Measurements from ENCODE around the gene DUSP1.
"Not testable (repeated sequence)": the region's sequence is repeated elsewhere in the genome, so short reads cannot be mapped to it uniquely, and the experiment has no call there.

DUSP1 gene

DNA sequence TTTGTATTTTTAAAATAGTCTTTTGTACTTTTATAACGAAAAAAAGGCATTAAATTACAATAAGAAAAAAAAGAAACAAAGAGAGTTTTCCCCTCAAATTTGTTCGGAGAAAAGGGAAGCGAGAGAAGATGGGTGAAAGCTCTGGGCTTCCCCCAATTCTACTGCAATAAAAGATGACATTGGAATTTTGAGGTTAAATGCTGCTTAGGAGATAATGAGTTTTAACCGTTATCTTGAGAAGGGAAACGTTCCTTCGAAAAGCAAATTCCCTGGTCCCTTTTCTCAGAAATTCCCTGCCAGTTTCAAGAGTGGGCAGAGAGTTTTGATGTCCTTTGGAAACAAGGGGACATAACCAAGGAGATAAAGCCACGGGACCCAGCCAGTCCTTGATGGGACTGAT, 44.6 kb upstream of the DUSP1 start:
- TF ChIP-seq, protein P1, sequence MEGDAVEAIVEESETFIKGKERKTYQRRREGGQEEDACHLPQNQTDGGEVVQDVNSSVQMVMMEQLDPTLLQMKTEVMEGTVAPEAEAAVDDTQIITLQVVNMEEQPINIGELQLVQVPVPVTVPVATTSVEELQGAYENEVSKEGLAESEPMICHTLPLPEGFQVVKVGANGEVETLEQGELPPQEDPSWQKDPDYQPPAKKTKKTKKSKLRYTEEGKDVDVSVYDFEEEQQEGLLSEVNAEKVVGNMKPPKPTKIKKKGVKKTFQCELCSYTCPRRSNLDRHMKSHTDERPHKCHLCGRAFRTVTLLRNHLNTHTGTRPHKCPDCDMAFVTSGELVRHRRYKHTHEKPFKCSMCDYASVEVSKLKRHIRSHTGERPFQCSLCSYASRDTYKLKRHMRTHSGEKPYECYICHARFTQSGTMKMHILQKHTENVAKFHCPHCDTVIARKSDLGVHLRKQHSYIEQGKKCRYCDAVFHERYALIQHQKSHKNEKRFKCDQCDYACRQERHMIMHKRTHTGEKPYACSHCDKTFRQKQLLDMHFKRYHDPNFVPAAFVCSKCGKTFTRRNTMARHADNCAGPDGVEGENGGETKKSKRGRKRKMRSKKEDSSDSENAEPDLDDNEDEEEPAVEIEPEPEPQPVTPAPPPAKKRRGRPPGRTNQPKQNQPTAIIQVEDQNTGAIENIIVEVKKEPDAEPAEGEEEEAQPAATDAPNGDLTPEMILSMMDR (IDR thresholded peaks at IDR 0.05; ENCODE audit: low read depth, low read length) = no peak
- no peak for DNase-seq (ENCODE audit: extremely low read depth, low read depth)

GRCh38 chr5:172810996-172811395, 40.0 kb upstream of the DUSP1 start:
- DNase-seq (ENCODE audit: extremely low read depth, low read depth) = not testable (repeated sequence)

- TF ChIP-seq, protein P1 (IDR thresholded peaks at IDR 0.05; ENCODE audit: low read depth, low read length) = no peak
- DNase-seq (ENCODE audit: extremely low read depth, low read depth) = no peak
Observed at GRCh38 chr5:172809774-172810173, 38.8 kb upstream of the DUSP1 start.

DNA sequence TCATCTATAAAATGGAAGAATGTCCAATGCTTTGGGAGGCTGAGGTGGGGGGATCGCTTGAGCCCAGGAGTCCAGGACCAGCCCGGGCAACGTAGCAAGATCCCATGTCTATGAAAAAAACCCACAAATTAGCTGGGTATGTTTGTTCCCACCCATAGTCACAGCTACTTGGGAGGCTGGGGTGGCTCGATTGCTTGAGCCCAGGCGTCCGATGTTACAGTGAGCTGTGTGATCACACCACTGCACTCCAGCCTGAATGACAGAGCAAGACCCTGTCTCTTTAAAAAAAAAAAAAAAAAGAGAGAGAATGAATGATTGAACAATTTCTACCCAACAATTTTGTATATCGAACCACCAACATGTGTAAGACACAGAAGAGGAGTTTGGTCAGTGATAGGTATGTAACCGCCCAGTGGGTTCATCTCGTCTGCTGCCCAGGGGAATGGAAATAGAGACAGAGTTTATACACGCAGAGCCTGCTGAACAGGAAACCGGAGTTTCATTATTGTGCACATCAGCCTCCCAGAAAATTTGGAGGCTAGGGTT, 36.8 kb upstream of the DUSP1 start:
- DNase-seq (ENCODE audit: extremely low read depth, low read depth) = no peak
- TF ChIP-seq, protein P1 (IDR thresholded peaks at IDR 0.05; ENCODE audit: low read depth, low read length) = no peak

GRCh38 chr5:172806897-172807672, 36.1 kb upstream of the DUSP1 start:
- TF ChIP-seq, protein P1 (IDR thresholded peaks at IDR 0.05; ENCODE audit: low read depth, low read length) = no peak
- DNase-seq (ENCODE audit: extremely low read depth, low read depth) = no peak

- TF ChIP-seq, protein P1 (IDR thresholded peaks at IDR 0.05; ENCODE audit: low read depth, low read length) = no peak
- DNase-seq (ENCODE audit: extremely low read depth, low read depth) = no peak
Observed at GRCh38 chr5:172805736-172806255, 34.8 kb upstream of the DUSP1 start.

GRCh38 chr5:172805018-172805683, 34.2 kb upstream of the DUSP1 start:
- DNase-seq (ENCODE audit: extremely low read depth, low read depth) = no peak
- TF ChIP-seq, protein P1 (IDR thresholded peaks at IDR 0.05; ENCODE audit: low read depth, low read length) = no peak

Data from AG09319 (cell line).